GM21619 (cell line): ENCODE data around the gene UBR4.
"Not testable (repeated sequence)": the region's sequence is repeated elsewhere in the genome, so short reads cannot be mapped to it uniquely, and the experiment has no call there.

ENCODE experiments used
- ATAC-seq: cut with Tn5 transposase; IDR thresholded peaks from one replicate; pipeline ENCODE4 v1.9.1; 2021; ENCODE audit not compliant: unreplicated experiment

The UBR4 gene

DNA sequence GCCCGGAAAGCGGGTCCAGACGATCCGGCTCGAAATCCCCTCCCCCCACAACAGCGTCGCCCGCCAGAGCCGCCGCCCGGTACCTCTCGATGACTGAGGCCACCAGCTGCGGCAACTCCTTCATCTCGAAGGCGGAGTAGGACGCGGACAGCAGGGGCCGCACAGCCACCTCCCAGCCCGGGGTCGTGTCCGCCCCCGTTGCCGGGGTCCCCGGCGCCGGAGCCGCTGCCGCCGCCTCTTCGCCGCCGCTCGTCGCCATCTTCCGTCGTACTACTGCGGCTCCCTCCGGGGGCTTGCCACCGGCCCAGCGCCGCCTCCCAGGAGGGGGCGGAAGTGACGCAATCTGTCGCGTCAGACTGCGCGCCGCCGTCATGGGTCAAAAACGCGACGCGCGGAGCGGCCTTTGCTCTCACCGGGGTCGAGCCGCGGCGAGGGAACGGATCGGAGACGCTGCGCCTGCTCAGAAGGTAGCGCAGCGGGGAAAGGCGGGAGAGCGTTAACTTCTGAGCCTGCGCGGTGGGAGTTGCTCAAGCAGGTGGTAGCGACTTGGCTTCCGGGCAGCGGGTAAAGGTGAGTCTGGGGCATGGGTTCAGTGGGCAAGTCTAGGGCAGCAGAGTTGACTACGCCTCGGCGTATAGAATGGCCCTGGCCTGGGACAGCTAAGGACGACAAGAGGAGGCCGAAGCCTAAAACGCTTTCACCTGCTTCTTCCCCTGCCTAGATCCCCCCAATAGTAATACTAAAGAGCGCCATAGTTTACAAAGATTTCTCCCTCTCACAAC is at the start of gene UBR4:
UBR4 (minus strand) TSS at position 277 of the 782 bp plus-strand sequence; CDS start at position 259, 18 bp downstream.
- peak; percentile 71 for ATAC-seq

DNA sequence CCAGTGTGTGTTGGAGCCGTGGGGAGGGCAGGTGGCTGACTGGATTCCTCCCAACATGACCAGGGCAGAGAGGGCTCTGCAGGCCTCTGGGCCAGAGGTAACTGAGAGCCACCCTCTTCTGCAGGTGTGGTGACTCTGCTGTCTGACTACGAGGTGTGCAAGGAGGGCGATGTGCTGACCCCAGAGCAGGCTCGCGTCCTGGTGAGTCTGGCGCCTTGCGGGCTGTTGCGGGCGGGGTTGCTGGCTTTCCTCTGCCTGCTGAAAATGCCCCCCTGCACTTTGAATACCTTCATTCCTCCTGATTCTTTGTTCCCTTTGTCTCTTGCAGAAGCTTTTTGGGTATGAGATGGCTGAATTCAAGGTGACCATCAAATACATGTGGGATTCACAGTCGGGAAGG is 48.3 kb upstream of the UBR4 start:
- no peak for ATAC-seq

DNA sequence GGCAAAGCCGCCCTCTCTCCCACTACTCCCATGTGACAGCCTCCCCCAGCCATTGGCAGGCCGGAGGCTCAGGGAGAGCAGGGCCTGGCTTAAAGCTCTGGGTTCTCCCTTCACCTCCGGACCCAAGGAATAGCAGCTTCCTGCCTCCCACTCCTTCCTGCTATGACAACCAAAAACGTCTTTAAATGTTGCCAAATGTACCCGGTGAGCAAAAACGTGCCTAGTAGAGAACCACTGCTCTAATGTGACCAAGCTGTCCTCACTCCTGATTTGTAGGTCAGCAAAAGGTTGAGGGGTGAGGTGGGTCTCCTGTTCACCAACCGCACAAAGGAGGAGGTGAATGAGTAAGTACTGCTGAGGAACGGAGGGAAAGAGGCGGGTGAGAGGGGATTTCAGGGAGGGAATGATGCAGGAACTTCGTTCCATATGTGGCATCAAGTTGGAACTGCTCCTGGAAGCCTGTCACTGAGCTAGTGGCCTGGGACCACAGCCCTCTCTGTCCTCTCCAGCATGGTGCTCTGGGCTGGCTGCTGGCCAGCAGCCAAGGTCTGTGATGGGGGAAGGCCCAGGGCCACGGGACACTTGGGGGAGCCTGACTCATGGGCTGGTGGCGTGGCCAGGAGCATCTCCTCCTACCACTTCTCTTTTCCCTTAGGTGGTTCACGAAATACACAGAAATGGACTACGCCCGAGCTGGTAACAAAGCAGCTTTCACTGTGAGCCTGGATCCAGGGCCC is 47.3 kb upstream of the UBR4 start:
- ATAC-seq = no peak

DNA sequence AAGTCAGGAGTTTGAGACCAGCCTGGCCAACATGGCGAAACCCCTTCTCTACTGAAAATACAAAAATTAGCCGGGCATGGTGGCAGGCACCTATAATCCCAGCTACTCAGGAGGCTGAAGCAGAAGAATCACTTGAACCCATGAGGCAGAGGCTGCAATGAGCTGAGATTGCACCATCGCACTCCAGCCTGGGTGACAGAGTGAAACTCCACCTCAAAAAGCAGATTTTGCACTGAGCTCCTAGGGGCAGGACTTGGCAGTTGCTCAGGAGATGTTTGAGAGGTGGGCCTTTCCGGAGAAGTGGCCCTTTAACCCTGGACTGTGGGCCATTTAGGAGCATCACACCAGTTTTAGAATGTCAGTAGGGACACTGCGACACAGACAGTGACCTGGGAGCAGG is 46.2 kb upstream of the UBR4 start:
- not testable (repeated sequence) for ATAC-seq

DNA sequence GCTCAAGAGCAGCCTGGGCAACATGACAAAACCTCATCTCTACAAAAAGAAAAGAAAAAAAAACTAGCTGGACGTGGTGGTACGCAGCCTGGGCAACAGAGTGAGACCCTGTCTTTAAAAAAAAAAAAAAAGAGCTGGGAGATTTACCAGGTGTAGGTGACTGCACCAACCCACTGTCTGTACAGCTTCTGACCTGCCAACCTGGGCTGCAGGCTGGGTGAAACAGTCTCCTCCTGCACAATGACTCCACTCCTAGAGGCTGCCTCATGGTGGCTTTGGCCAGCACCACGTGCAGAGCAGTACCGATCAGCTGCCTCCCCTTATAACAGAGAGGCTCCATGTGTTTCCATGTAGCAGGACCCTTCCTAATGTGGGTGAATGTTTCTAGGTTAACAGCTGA is 45.2 kb upstream of the UBR4 start:
- no peak for ATAC-seq

DNA sequence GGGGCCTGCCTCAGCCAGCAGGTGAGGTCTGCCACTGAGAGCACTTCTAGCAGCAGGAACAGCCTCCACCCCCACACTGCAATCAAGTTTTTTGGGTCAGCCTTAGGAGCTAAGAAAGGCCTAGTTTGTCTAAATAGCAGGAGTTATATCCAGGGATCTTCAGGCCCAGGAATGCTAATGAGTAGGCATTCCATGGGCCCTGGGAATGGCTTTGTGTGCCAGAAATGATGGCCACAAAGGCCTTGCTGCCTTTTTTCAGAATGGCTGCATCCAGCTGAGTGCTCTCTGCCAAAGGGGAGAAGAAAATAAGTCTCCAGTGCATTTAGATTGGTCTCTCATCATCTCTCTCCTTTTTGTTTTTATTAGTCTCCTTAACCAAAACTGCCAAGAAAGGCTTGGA is 44.4 kb upstream of the UBR4 start:
- ATAC-seq = no peak

DNA sequence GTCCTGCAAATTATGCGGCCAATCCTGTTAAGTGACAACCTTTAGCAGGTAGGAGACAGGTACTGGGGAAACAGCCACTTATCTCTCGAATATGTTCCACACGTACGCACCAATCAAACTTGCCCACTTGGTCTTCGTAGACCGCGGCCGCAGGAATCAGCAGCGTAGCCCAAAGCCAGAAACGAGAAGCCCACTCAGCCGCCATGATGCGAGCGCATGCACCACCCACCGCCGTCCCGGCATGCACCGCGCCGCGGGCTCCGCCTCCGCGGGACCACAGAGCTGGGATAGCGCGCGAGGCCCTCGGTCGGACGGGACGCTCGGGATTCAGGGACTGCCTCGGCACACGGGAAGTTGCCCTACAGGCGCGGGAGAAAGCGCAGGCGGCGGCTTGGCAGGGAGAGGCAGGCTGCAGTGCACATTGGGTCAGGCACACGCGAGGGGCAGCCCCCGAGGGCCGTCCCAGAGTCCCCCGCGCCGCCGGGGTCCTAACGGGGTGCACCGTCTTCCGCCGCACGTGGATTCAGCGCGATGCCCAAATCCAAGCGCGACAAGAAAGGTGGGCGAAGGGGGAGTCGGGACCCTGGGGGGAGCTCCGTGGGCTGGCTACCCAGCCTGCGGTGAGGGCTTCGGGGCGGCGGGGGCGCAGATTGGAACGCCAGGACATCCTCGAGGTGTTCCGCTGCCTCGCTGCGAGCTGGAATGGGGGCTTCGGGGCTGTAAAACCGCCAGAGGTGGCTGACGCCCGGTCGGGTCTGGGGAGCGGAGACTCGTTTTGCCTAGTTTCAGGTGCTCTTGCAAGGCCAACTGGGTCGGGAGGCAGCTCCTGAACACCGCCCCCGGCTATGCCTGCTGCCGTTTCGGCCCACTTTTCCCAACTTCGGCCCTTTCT is 41.5 kb upstream of the UBR4 start, which contains the start of the genes EMC1 and MRTO4:
EMC1 (minus strand) TSS at position 220 of the 892 bp plus-strand sequence; CDS start at position 205, 15 bp downstream.
MRTO4 (plus strand) TSS at position 501 of the 892 bp plus-strand sequence; CDS start at position 532, 31 bp downstream.
- peak; percentile 84 for ATAC-seq

DNA sequence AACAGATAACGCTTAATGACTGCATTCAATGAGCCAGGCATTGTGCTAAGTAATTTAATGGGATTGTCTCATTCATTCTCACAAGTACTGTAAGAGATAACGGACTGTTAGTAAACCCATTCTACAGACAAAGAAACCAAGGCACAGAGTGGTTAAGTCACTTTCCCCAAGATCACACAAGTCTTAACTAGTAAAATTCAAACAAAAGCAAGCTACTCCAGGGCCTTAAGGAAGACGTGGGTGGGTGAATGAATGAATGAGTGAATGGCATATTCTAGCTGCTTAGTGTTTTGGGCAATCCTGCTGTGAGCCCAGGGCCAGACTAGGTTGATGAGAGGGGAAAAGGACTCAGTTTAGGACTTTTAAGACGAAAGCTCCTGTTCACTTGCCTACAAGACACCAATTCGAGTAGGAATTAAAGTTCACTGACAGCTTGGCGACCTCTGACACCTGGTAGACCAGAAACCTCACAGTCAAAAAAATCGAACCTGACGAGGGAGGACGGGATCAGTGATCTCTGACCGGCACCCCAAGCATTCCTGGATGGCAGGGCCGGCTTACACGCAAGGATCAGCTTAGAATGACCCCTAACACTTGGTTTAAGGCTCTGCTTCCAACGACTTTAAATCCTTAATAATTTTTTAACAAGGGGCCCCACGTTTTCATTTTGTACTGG is 40.7 kb upstream of the UBR4 start:
- no peak for ATAC-seq

DNA sequence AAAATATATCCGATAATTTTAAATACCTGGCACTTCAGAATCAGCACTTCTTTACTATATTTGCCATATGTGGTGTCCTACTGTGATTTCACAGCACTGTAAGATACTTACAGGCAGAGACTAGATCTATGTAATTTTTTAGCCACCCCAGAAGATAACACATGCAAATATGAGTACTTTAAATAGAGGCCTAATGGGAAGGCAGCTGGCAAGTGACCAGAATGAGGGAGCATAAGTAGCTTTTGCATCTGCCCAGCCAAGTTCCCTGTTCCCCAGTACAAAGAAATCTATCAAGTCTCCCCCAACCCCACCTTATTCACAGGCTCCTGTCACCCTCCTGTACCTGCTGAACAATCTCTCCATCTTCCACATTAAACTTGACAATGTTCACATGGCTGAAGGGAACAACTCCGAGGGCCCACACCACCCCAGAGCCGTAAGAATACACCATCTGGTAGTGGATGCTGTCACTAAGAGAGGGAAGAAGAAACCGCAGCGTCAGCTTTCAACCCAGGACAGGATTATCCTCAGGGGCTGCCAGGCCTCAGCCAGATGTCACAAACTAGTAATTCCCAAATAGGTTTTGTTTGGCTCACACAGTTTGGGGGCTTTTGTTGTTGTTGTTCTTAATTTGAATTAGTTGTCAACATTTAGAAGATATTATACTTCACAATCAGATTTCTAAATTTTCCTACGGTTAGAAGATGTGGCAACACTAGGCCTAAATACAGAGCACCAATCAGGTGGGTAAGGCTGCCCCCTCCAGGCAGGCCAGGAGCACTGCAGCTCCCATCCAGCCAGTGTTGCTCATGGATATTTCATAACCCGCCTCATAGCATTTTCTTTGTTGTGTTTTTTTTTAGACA is 30.8 kb upstream of the UBR4 start:
- no peak for ATAC-seq

DNA sequence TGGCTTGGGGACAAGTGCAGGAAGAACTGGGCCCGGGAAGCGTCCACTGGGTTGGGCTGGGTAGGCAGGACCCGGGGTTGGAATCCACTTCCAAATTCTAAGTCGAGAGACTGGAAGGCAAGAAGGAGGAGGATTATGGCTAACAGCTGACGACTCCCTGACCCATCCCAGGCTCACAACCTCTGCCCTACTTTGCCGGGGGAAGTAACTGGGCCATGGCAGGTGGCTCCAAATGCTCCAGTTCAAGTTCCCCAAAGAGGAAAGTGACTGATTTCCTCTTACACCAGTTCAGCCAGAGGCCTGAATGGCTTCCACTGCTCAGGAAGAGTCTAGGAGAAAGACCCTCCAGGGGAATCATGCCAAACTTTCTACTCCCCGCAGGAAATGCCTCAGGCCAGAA is 29.8 kb upstream of the UBR4 start:
- no peak for ATAC-seq

DNA sequence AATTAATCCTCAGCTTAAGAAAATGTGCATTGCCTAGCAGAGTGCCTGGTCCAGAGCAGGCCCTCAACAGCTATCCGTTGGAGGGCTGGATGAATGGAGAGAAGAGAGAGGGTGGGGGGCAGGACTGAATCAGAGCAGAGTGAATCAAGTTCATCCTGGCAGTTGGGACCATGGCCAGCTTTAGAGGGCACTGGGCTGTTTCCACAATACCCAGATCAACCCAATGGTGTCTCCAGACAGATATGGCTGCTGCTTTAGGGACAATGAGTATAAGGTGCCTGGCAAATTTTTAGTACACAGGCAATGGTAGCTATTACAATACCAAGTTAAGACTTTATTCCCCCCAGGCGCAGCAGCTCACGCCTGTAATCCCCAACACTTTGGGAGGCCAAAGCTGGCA is 24.2 kb upstream of the UBR4 start:
- ATAC-seq = no peak

DNA sequence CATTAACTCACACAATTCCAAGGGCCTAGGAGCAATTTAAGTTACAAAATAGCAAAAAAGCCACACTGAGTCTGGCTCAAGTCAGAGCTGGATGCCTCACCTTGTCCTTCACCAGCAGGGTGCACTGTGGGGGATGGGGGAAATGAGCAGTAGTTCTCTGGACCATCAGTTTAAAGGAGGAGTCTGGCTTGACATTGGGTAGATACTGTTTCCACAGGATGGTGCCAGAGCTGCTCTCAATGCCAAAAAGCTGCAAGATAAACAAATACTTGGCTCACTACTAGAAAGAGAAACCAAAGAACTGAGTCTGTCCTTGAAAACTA is 22.4 kb upstream of the UBR4 start:
- no peak for ATAC-seq

DNA sequence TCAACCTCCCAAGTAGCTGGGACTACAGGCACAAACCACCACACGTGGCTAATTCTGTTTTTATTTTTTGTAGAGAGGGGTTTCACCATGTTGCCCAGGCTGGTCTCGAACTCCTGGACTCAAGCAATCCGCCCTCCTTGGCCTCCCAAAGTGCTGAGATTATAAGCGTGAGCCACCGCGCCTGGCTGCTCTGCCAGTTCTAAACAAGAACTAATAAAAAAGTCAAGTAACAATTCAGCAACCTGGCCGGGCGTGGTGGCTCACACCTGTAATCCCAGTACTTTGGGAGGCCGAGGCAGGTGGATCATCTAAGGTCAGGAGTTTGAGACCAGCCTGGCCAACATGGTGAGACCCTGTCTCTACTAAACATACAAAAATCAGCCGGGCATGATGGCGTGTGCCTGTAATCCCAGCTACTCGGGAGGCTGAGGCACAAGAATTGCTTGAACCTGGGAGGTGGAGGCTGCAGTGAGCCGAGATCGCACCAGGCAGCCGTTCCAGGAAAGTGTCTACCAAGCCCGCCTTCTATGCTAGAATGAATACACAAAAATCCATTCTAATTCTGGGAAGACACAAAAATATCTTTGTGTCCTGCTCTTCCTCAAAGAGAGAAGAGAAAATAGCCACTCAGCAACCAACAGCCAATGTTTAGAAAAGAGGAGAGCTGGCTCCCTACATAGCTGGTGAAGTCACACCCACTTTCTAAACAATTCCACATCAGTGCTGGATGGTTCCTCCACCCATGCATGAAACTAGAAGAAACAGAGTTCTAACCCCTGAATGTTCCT is 21.9 kb upstream of the UBR4 start:
- not testable (repeated sequence) for ATAC-seq

DNA sequence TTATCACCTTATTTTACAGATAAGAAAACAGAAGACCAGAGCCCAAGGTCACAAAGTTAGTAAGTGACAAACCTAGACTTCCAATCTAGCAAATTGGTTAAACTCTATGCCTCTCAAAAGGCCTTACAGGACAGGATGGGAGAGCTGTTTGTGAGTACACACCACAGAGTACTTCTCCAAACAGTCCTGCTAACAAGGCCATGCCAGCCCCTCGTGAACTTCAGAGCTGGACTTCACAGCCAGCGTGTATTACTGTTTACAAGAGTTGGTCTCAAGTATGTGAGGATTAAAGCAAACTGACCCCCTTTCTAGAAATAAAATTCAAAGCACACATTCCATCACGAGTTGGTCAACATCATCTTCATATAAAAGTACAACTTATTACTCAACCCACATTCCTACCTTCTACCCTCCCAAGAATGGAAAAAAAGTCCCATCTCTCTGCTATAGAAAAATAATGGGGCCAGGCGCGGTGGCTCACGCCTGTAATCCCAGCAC is 19.8 kb upstream of the UBR4 start:
- no peak for ATAC-seq

DNA sequence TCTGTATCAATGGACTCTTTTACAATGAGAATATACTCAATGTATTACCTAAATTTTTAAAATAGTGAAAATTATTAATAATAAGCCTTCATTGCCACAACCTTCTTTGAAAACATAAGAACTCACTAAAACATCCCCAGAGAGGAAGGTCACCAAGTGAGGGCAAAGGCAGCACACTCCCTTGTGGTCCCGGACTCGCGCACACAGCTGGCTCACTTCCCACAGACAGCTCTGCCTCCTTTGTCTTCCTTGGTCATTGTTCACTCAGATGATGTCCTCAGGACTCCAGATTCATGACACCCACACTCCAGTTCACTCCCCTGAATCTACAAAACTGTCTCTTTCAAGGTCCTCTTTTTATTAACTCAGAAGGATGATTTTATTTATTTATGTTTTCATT is 19.2 kb upstream of the UBR4 start:
- no peak for ATAC-seq

DNA sequence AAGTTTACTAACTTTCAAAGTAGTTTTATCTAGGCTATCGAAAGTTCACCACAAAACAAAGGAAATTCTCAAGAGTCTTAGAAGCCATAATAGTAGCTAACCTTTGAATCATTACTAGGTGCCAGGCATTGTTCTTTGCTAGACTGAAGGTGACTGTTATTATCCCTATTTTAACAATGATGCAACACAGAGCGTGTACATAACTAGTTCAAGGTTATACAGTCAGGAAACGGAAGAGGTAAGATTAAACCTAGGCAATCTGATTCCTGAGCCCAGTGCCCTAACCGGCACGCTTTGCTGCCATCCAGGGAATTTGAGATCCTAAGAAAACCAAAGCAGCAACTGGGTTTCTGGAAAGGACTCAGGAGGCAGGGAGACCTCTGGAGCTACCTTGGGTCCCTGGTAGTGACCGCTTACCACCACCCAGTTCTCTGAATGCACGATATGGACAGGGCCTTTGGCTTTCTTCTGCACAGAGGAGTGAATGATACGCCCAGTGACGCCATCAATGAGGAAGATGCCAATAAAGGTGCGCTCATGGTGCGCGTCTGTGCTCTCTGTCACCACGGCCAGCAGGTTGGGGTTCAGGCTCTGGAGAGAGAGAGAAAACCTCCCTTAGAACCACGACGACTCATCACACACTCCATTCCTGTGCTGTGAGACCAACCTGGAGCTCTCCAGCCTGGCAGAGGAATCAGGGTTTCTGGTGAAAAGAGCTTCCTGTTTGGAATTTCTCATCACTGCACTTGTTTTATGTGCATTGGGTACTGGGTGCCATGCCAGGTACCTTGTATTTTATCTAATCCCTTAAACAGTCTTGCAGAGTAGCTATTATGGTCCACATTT is 13.1 kb upstream of the UBR4 start:
- ATAC-seq = no peak

DNA sequence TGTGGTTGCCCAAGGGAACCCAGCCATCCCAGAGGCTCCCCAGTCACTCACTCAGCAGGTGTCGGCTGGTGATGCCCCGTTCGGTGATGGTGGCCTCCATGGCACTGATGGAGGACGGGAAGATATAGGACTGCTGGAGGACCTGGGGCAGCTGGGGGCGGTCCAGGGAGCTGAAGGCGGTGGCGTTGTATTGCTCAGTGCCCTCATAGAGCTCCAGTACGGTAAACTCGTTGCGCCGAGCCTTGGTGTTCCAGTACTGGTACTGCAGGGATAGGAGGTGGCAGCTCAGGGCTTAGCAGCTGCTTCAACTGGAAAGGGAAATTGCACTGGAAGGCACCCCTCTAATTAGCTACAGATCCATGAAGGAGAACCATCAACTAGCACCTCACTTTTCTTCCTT is 12.5 kb upstream of the UBR4 start:
- no peak for ATAC-seq

DNA sequence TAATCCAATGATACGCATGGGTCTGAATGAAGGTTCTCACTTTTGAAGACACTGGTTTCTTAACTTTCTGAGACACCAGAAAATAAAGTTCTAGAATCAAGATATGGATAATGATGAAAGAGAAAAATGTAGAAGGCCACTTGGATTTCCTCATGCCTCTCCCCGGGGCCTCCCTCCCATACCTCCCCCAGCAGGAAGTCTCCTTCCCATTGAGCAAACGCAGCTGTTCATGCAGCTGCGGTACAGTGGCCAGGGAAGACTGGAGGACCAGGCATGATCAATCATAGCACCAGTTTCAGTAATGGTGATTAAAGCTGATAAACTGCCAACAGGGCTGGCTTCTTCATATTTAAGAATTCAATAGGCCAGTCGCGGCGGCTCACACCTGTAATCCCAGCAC is 10.9 kb upstream of the UBR4 start:
- no peak for ATAC-seq
